H9 (cell line): Measurements from ENCODE around the gene PGS1. TPM values are rescaled to one million over a fixed set of nuclear protein-coding genes. Genes with fewer than 3 reads are reported as not detected.

Experiments
- DNase-seq: peaks from one replicate; pipeline ENCODE4 v3.0.0-alpha.2; 2017
- H2AFZ ChIP-seq: one replicate; pipeline ENCODE4 v1.6.1; 2013; ENCODE audit warnings: mild to moderate bottlenecking, low read length, control low read depth, moderate library complexity
- H2AK5ac ChIP-seq: 2 replicates; pipeline ENCODE4 v1.6.1; 2013; ENCODE audit warnings: low read length, control low read depth, mixed read lengths; ENCODE audit not compliant: insufficient read length
- H2BK120ac ChIP-seq: one replicate; pipeline ENCODE4 v1.6.1; 2013; ENCODE audit warnings: low read depth, mild to moderate bottlenecking, low read length, control low read depth, inconsistent platforms; ENCODE audit not compliant: poor library complexity, severe bottlenecking
- H2BK12ac ChIP-seq: 2 replicates; pipeline ENCODE4 v1.6.1; 2013; ENCODE audit warnings: low read length, control low read depth, mixed read lengths, low read depth; ENCODE audit not compliant: insufficient read length
- H2BK15ac ChIP-seq: 2 replicates; pipeline ENCODE4 v1.6.1; 2013; ENCODE audit warnings: low read depth, low read length, control low read depth
- H2BK20ac ChIP-seq: one replicate; pipeline ENCODE4 v1.6.1; 2013; ENCODE audit warnings: low read depth, mild to moderate bottlenecking, low read length, control low read depth, inconsistent platforms; ENCODE audit not compliant: poor library complexity, severe bottlenecking
- H2BK5ac ChIP-seq: 2 replicates; pipeline ENCODE4 v1.6.1; 2013; ENCODE audit warnings: low read length, control low read depth, mixed read lengths; ENCODE audit not compliant: insufficient read length
- H3K14ac ChIP-seq: 2 replicates; pipeline ENCODE4 v1.6.1; 2013; ENCODE audit warnings: low read length, control low read depth; ENCODE audit not compliant: insufficient read depth
- H3K18ac ChIP-seq: 2 replicates; pipeline ENCODE4 v1.6.1; 2013; ENCODE audit warnings: low read depth, mild to moderate bottlenecking, mixed read lengths, low read length, control low read depth; ENCODE audit not compliant: insufficient read length
- H3K23ac ChIP-seq: 2 replicates; pipeline ENCODE4 v1.6.1; 2013; ENCODE audit warnings: low read length, control low read depth, mixed read lengths, low read depth; ENCODE audit not compliant: insufficient read length
- H3K23me2 ChIP-seq: 2 replicates; pipeline ENCODE4 v1.6.1; 2013; ENCODE audit warnings: low read depth, mild to moderate bottlenecking, mixed read lengths, low read length, control low read depth; ENCODE audit not compliant: insufficient read length, poor library complexity, severe bottlenecking
- H3K27ac ChIP-seq: 2 replicates; pipeline ENCODE4 v1.5.1; 2013; ENCODE audit warnings: low read length, control low read depth, mixed read lengths, low read depth; ENCODE audit not compliant: insufficient read length
- H3K27me3 ChIP-seq: 2 replicates; pipeline ENCODE4 v1.6.1; 2013; ENCODE audit warnings: low read length, control low read depth, inconsistent platforms; ENCODE audit not compliant: insufficient read depth
- H3K4ac ChIP-seq: 2 replicates; pipeline ENCODE4 v1.6.1; 2013; ENCODE audit warnings: low read depth, mild to moderate bottlenecking, control low read depth, inconsistent platforms, low read length, moderate library complexity
- H3K4me1 ChIP-seq: 2 replicates; pipeline ENCODE4 v1.6.1; 2013; ENCODE audit warnings: low read length, control low read depth, inconsistent platforms; ENCODE audit not compliant: insufficient read depth
- H3K4me2 ChIP-seq: 2 replicates; pipeline ENCODE4 v1.6.1; 2013; ENCODE audit warnings: low read length, control low read depth, mixed read lengths; ENCODE audit not compliant: insufficient read length, insufficient read depth
- H3K56ac ChIP-seq: 2 replicates; pipeline ENCODE4 v1.6.1; 2013; ENCODE audit warnings: low read depth, mild to moderate bottlenecking, mixed read lengths, low read length, control low read depth; ENCODE audit not compliant: insufficient read length
- H3K79me1 ChIP-seq: 2 replicates; pipeline ENCODE4 v1.6.1; 2013; ENCODE audit warnings: low read depth, mild to moderate bottlenecking, moderate library complexity, low read length, control low read depth, inconsistent platforms; ENCODE audit not compliant: insufficient read depth, poor library complexity, severe bottlenecking
- H3K79me2 ChIP-seq: 2 replicates; pipeline ENCODE4 v1.6.1; 2013; ENCODE audit warnings: low read length, control low read depth, inconsistent platforms; ENCODE audit not compliant: insufficient read depth
- H3K9ac ChIP-seq: 2 replicates; pipeline ENCODE4 v1.6.1; 2013; ENCODE audit warnings: low read length, control low read depth, mixed read lengths; ENCODE audit not compliant: insufficient read length; ENCODE audit errors: extremely low read depth
- H3K9me3 ChIP-seq: one replicate; pipeline ENCODE4 v1.6.1; 2013; ENCODE audit warnings: low read depth, low read length, inconsistent platforms; ENCODE audit not compliant: control insufficient read depth
- H3T11ph ChIP-seq: one replicate; pipeline ENCODE4 v1.6.1; 2013; ENCODE audit warnings: mild to moderate bottlenecking, low read length, control low read depth, inconsistent platforms
- H4K20me1 ChIP-seq: one replicate; pipeline ENCODE4 v1.6.1; 2013; ENCODE audit not compliant: control insufficient read depth, insufficient read length, insufficient read depth
- H4K5ac ChIP-seq: 2 replicates; pipeline ENCODE4 v1.6.1; 2013; ENCODE audit warnings: low read depth, mild to moderate bottlenecking, mixed read lengths, low read length, control low read depth; ENCODE audit not compliant: insufficient read length
- H4K8ac ChIP-seq: replicated peaks from 2 replicates; pipeline ENCODE4 v1.6.1; 2013; ENCODE audit warnings: low read length, control low read depth, mixed read lengths, low read depth; ENCODE audit not compliant: insufficient read length
- H4K91ac ChIP-seq: 2 replicates; pipeline ENCODE4 v1.6.1; 2013; ENCODE audit warnings: low read depth, mild to moderate bottlenecking, moderate library complexity, mixed read lengths, low read length, control low read depth; ENCODE audit not compliant: insufficient read length
- H3K27ac Mint-ChIP-seq, 3 experiments: 2 replicates in 2 of 3; 3 replicates in 1 of 3; pipeline ENCODE4 v1.8.0; 2020 to 2021; ENCODE audit warnings: mixed read lengths in 3 of 3, mild to moderate bottlenecking in 1 of 3, moderate library complexity in 1 of 3
- H3K27me3 Mint-ChIP-seq: 2 replicates; pipeline ENCODE4 v1.8.0; 2021; ENCODE audit warnings: low read depth, mild to moderate bottlenecking, moderate library complexity, mixed read lengths
- H3K36me3 Mint-ChIP-seq, 3 experiments: 2 replicates in 2 of 3; 3 replicates in 1 of 3; pipeline ENCODE4 v1.8.0; 2020 to 2021; ENCODE audit warnings: low read depth in 3 of 3, mixed read lengths in 3 of 3; ENCODE audit not compliant: insufficient read depth in 1 of 3
- H3K4me1 Mint-ChIP-seq, 2 experiments: 2 replicates each; pipeline ENCODE4 v1.8.0; 2020; ENCODE audit warnings: mixed read lengths in 2 of 2
- H3K4me3 Mint-ChIP-seq, 2 experiments: 2 replicates in 1 of 2; 3 replicates in 1 of 2; pipeline ENCODE4 v1.8.0; 2020 to 2021; ENCODE audit warnings: mild to moderate bottlenecking in 2 of 2, mixed read lengths in 2 of 2, moderate library complexity in 1 of 2
- H3K9me3 Mint-ChIP-seq, 2 experiments: 2 replicates in 1 of 2; 3 replicates in 1 of 2; pipeline ENCODE4 v1.8.0; 2020; ENCODE audit warnings: mild to moderate bottlenecking in 2 of 2, mixed read lengths in 2 of 2, moderate library complexity in 1 of 2
- WGBS: extraction: QIAGEN DNeasy Blood & Tissue Kit; methylation state at CpG from one replicate; pipeline ENCODE4 v1.1.7; 2013; ENCODE audit warnings: missing lambda C conversion rate, low lambda C conversion rate, mixed read lengths; ENCODE audit not compliant: insufficient read length; ENCODE audit errors: extremely low coverage; 5-methylcytosine and 5-hydroxymethylcytosine counted together
- total RNA-seq: library from RNA; stranded (reverse); gene quantifications from 2 replicates; pipeline ENCODE4 v1.2.1, GENCODE V29; 2021
- TF ChIP-seq, protein P1 (sequence below): fragments of 200-600 bp; sonication (generic); conservative IDR thresholded peaks from 3 replicates; pipeline ENCODE4 v1.8.0; 2021; ENCODE audit warnings: antibody characterized with exemption, mild to moderate bottlenecking

Gene PGS1
- total RNA-seq, 1 experiment from 2014 or later, result 45.7 TPM

DNA sequence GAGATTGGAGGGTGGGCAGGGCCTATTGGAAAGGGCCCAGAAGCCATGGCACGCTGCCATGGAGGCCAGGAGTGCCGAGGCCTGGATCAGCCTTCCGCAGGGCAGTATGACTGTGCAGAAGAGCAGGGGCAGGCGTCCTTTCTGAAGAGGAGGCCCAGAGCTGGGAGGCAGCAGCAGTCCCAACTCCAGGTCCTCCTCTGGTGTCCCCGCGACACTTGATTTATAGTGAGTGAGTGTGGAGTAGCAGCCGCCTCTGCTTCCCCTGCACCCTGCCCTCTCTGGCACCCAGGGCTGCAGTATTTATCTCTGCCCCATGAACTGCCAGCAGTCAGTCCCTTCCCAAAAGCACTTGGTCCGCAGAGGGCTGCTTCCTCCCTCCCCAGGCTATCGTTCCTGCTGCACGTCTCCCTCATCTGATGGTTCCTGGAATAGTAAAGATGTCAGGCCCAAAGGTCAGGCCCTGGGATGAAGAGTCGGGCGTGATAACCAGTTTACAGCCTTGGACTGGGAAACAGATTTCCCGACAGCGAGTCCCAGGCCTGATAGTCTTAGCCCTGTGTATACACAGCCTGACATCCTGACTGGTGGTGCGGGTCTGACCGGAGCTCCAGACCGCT lies 32.9 kb downstream of the PGS1 start:
- no peak for DNase-seq
- no peak overlapping the region for H4K5ac ChIP-seq
- H3K18ac ChIP-seq, result no peak overlapping the region
- no peak overlapping the region for H3K4me2 ChIP-seq
- no peaks in the 10 kb centered on the region for H3K23me2 ChIP-seq
- no peak overlapping the region for H3K4ac ChIP-seq
- no peak overlapping the region for H4K91ac ChIP-seq
- no peak overlapping the region for H3K56ac ChIP-seq
- no peak overlapping the region for H2BK120ac ChIP-seq
- peaks cover 4% of the 10 kb centered on the region; the same call in 1 of the 2 replicates for H3K79me2 ChIP-seq
- Mint-ChIP-seq H3K4me3 (peak overlapping the region in 1 of 2 experiments; percentile 12; a peak in 1 of 5 replicates), H3K4me1 (peaks cover 16 to 21% of the 10 kb centered on the region in 2 experiments), H3K27me3 (no peaks in the 10 kb centered on the region), H3K9me3 (no peaks in the 10 kb centered on the region), H3K36me3 (peaks cover 7 to 47% (median 17%) of the 10 kb centered on the region in 3 experiments; a peak in 6 of 7 replicates), H3K27ac (peak overlapping the region; percentile 54 to 95 (median 88); a peak in 5 of 7 replicates)
- H2AK5ac ChIP-seq, result no peak overlapping the region
- no peak overlapping the region for H2BK20ac ChIP-seq
- H3K9me3 ChIP-seq, result no peaks in the 10 kb centered on the region
- H3K79me1 ChIP-seq, result peaks cover 5% of the 10 kb centered on the region
- no peak overlapping the region for H3K23ac ChIP-seq
- no peak overlapping the region for H3K14ac ChIP-seq
- H4K20me1 ChIP-seq, result peaks cover 2% of the 10 kb centered on the region
- no peaks in the 10 kb centered on the region for H3K4me1 ChIP-seq
- H2BK5ac ChIP-seq, result no peak overlapping the region
- H3T11ph ChIP-seq, result no peak overlapping the region
- no peak overlapping the region for H2BK12ac ChIP-seq
- H3K27ac ChIP-seq, result no peak overlapping the region
- no peak overlapping the region for H2BK15ac ChIP-seq
- WGBS, result no CpG with 5 or more reads among the region's 17 CpGs
- H4K8ac ChIP-seq, result no peak overlapping the region
- H3K27me3 ChIP-seq, result no peaks in the 10 kb centered on the region
- no peak overlapping the region for H3K9ac ChIP-seq
- no peak overlapping the region for H2AFZ ChIP-seq
- TF ChIP-seq, protein P1, sequence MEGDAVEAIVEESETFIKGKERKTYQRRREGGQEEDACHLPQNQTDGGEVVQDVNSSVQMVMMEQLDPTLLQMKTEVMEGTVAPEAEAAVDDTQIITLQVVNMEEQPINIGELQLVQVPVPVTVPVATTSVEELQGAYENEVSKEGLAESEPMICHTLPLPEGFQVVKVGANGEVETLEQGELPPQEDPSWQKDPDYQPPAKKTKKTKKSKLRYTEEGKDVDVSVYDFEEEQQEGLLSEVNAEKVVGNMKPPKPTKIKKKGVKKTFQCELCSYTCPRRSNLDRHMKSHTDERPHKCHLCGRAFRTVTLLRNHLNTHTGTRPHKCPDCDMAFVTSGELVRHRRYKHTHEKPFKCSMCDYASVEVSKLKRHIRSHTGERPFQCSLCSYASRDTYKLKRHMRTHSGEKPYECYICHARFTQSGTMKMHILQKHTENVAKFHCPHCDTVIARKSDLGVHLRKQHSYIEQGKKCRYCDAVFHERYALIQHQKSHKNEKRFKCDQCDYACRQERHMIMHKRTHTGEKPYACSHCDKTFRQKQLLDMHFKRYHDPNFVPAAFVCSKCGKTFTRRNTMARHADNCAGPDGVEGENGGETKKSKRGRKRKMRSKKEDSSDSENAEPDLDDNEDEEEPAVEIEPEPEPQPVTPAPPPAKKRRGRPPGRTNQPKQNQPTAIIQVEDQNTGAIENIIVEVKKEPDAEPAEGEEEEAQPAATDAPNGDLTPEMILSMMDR, result no peak
